Measurements from ENCODE around the gene GASK1A.

DNA sequence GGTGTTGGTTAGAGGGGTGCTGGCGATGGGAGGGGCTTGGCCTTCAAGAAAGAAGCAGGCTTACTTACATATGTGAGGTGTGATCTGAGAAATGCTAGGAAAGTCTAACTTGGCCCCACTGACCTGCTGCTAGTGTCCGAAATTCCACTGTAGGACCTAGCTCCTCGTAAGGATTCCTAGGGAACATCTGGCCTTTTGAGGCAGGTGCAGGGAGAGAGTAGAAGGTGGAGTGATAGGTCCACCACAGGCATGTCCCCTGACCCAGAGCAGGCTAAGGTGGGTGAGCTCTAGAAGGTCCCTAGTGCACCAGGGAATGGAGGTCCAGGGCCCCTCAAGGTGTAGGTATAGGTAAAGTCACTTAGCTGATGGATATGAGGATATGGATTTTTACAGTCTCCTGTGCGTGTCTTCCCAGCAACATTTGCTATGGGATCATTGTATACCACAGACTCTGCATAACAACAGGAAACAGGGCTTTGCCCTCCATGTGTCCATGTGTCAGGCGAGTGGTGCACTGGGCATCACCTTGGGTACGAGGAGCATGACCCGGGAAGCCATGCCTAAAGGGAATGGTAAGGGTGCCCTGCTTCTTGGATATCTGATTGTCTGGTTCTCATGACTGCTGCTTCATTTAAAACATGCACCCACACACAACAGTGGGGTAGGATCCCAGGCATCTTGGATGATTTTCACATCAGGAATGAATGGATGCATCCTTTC is 94.2 kb downstream of the GASK1A start:
- TF ChIP-seq CTCF (conservative IDR thresholded peaks at IDR 0.05; ENCODE audit: low read length) (no peak), EZH2phosphoT487 (IDR thresholded peaks at IDR 0.05; ENCODE audit: borderline replicate concordance, low read depth, low read length) (no peak)

Data from OCI-LY7 (cell line).